Superior temporal gyrus (tissue), 1 donor: ENCODE data around the gene BMX.

Experiments used
- DNase-seq: peaks from one replicate; pipeline ENCODE4 v3.0.0-alpha.2; 2016; ENCODE audit errors: extremely low spot score

Gene BMX

GRCh38 chrX:15500497-15500966, at the start of gene BMX:
Gene BMX (plus strand): TSS chrX:15500807. CDS start chrX:15508354, 7,547 bp downstream.
- no peak for DNase-seq

GRCh38 chrX:15451913-15452312, 48.7 kb upstream of the BMX start:
- DNase-seq = no peak

- DNase-seq = no peak
Measured at GRCh38 chrX:15464704-15465103, 35.9 kb upstream of the BMX start.

- no peak for DNase-seq
Measured at GRCh38 chrX:15465347-15465746, 35.3 kb upstream of the BMX start.

GRCh38 chrX:15465896-15466651, 34.5 kb upstream of the BMX start:
- no peak for DNase-seq

DNA sequence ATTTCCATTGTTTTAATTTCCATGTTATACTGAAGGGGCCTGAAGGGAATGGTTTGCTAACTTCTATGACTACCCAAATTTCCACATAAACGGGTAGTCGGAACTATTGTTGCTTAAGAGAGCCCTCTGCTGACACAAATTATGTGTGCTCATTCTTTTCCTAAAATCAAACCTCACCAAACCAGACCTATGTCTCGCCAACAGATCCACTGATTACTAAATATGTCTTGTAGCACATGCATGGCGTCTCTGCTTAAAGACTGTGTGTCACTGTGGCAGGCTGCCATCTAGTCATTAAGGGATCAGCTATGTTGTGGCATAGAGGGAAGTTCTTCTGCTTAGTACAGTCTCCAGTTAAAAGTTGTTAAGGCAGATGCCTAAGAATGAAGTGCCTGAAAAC, 32.6 kb upstream of the BMX start:
- peak; percentile 71 for DNase-seq

DNA sequence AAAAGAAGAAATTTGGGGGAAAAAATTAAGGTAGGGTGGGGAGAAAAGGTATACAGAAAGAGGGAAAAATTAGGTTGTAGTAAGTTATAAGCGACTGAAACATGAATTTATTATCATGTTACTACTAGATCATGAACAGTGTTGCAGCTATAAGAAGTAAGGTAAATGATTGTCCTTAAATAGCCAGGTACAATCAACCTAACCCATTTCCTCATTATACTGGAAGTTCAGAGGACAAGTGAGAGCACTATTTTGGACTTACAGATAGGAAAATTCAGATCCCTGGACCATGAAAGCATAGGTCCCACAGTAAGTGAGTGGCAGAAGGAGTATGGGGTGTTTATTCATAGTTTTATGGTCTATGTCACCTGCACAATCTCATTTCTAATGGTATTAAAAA, 31.0 kb upstream of the BMX start:
- no peak for DNase-seq

- peak; percentile 81 for DNase-seq
Measured at GRCh38 chrX:15471028-15471427, 29.6 kb upstream of the BMX start.

- DNase-seq = no peak
Measured at GRCh38 chrX:15472531-15472930, 28.1 kb upstream of the BMX start.

DNA sequence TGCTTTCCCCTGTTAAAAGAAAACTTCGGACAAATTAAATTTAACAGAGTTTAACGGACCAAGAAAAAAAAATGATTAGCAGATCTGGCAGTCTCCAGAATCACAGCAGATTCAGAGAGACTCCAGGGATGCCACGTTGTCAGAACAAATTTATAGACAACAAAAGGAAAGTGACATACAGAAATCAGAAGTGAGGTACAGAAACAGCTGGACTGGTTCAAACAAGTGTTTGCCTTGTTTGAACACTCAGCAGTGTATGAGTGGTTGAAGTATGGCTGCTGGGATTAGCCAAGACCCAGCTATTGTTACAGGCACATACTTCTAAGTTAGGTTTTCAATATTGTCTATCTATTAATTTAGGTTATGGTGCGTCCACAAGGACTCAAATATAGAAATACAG, 26.6 kb upstream of the BMX start:
- no peak for DNase-seq

DNA sequence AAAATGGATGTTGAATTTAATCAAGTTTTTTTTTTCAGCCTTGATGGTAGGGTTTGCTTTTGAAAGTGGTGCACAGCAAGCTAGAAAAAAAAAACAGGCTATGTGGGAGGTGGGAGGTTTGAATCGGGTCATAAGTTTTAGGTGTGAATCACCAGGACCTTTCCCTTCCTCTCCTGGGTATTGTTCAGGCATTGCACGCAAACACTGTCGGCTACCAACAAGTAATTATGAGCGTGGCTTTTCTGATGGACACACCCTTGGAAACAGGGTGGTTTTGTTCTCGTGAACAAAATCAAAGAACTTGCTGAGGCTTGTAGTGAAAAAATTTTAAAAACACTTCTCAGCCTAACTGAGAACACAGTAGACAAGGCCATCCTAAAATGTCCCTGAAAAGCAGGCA, 25.6 kb upstream of the BMX start:
- no peak for DNase-seq

- no peak for DNase-seq
Measured at GRCh38 chrX:15475486-15475885, 25.1 kb upstream of the BMX start.

- no peak for DNase-seq
Measured at GRCh38 chrX:15483891-15484290, 16.7 kb upstream of the BMX start.

DNA sequence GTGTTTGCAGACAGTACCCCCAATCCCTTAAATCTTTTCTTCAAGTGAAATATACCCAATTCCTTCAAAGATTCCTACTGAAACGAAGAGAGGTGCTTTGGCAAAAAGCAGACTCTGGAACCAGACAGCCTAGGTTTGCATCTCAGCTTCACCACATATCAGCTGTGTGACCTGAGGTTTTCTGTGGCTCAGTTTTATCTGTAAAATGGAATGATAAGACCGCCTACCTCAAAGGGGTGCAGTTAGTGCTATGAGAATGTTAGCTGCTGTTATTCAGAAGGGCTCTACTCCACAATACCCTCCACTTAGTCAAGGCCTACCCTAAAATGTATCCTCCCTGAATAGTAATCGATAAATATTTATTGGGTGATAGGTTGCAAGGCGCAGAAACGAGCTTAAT, 8.1 kb upstream of the BMX start:
- no peak for DNase-seq

- DNase-seq = peak; percentile 79
Measured at GRCh38 chrX:15493118-15493962, 7.3 kb upstream of the BMX start, which contains the start of gene PIR. Gene PIR (minus strand): TSS chrX:15493333. CDS start chrX:15491257, 2,076 bp downstream.

DNA sequence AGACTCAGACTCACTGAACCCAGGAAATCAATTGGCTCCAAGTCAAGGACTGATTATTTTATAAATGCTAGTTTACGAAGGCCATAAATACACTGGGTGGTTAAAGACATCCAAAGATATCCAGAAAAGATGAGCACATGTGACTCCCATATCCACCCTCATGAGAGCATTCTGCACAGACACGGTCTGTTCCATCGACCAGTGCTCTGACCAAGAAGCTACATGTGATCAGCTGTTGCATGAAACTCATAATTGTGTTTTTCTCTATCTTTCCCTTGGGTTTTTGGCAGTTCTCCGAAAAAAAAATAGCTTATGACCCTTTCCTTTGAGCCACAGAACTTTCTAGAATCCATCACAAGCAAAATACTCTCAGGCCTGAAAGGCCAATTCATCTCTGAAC, 4.8 kb upstream of the BMX start:
- no peak for DNase-seq

GRCh38 chrX:15496824-15497223, 3.8 kb upstream of the BMX start:
- DNase-seq = no peak

DNA sequence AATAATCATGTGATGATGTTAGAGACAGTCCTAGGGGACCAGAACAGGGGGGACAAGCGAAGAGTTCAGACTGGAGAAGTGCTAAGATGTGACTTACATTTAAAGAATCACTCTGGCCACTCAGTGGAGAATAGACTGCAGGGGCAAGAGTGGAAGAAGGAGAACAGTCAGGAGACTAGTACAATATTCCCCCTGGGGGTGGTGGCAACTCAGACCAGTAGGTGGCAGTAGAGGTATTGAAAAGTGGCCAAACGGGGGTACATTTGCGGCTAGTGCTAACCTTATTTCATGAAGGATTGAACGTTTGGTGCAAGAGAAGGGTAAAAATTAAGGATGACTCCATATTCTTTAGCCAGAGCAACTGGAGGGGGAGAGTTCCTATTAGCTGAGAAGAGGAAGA, 2.7 kb upstream of the BMX start:
- DNase-seq = peak; percentile 60

DNA sequence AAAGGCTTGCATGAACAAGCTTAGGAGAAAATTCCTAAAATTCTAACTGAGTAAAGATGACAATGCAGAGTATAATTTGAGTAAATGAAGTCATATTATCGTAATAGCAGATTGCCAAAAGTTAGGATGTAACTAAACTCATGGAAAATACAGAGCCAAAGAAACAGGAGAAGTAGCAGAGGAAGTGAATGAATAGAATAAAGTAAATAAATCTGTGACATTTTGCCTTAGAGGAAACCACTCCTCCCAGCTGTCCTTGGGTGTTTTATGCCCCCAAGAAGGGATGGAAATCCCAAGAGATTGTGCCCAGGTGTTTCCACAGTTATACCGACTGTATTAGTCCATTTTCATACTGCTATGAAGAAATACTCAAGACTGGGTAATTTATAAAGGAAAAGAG, 1.9 kb upstream of the BMX start:
- no peak for DNase-seq

DNA sequence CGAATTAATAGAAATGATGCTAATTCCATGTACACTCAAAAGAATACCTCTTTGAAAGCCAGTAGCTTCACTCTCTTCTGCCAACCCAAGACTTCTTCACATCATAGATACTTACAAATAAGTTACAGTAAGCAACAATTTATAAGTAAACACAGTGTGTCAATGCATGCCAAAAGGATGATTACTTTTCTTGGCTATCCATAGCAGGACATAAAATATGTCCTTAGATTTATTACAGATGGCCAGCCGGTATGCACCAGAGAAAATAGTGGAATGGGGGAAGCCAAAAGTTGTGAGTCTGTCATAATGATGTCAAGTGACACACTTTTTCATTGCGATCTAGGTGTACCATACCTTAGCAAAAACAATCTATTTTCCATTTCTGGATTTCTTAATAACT, 631 bp upstream of the BMX start:
- DNase-seq = no peak

- DNase-seq = no peak
Measured at GRCh38 chrX:15501506-15501905, 899 bp downstream of the BMX start.

DNA sequence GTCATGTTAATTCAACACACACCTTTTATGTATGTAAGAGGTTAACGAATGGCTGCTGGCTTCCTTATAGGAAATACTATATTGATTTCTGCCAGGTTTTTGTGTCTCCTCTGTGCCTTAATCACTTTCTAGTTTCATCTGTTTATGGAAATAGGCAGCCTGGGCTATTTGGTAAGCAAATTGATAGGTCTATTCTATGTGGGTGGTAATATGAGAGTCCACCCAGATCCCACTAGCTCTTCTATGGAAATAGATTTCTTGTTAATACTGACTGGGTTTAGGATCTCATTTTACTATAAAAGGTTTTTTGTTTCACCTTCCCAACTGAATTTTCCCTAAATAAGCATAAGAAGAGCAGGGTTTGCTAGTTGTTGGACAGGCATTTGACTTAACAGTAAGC, 4.1 kb downstream of the BMX start:
- DNase-seq = no peak

GRCh38 chrX:15505101-15505500, 4.5 kb downstream of the BMX start:
- DNase-seq = no peak
